NOMO-1 treated with DMSO at 0.1 percent for 48 hours (cell line): ENCODE results near the gene SMURF1.

Experiments
- DNase-seq: peaks from one replicate; lab custom pipeline; 2025; ENCODE audit not compliant: unreplicated experiment; lab: John Stamatoyannopoulos, UW

Gene SMURF1

GRCh38 chr7:99098286-99098823 lies 45.6 kb downstream of the SMURF1 start:
- no peak for DNase-seq

- no peak for DNase-seq
Measured at GRCh38 chr7:99097730-99098129, 46.2 kb downstream of the SMURF1 start.

- DNase-seq = no peak
Measured at GRCh38 chr7:99096124-99096887, 47.6 kb downstream of the SMURF1 start.

- no peak for DNase-seq
Measured at GRCh38 chr7:99095698-99096097, 48.2 kb downstream of the SMURF1 start.

- DNase-seq = no peak
Measured at GRCh38 chr7:99094401-99094800, 49.5 kb downstream of the SMURF1 start.

GRCh38 chr7:99092064-99092720 lies 51.7 kb downstream of the SMURF1 start:
- DNase-seq = no peak

- no peak for DNase-seq
Measured at GRCh38 chr7:99090771-99091542, 53.0 kb downstream of the SMURF1 start.

- DNase-seq = no peak
Measured at GRCh38 chr7:99089914-99090629, 53.8 kb downstream of the SMURF1 start.

- DNase-seq = no peak
Measured at GRCh38 chr7:99086944-99087343, 57.0 kb downstream of the SMURF1 start.

GRCh38 chr7:99086532-99086931 lies 57.4 kb downstream of the SMURF1 start:
- DNase-seq = no peak

GRCh38 chr7:99083733-99084132 lies 60.2 kb downstream of the SMURF1 start:
- DNase-seq = peak; percentile 38

GRCh38 chr7:99083068-99083651 lies 60.7 kb downstream of the SMURF1 start:
- DNase-seq = peak; percentile 84

- DNase-seq = no peak
Measured at GRCh38 chr7:99080679-99081078, 63.2 kb downstream of the SMURF1 start.

- DNase-seq = no peak
Measured at GRCh38 chr7:99079104-99079503, 64.8 kb downstream of the SMURF1 start.

GRCh38 chr7:99078416-99078815 lies 65.5 kb downstream of the SMURF1 start:
- DNase-seq = no peak

- DNase-seq = no peak
Measured at GRCh38 chr7:99076615-99077014, 67.3 kb downstream of the SMURF1 start.

GRCh38 chr7:99073839-99074446 lies 70.0 kb downstream of the SMURF1 start:
- no peak for DNase-seq

GRCh38 chr7:99072126-99072525 lies 71.8 kb downstream of the SMURF1 start:
- no peak for DNase-seq

GRCh38 chr7:99070361-99070760 lies 73.5 kb downstream of the SMURF1 start:
- no peak for DNase-seq
